GM12864 (cell line): ENCODE measurements around the gene CCT8.
A peak's percentile ranks its signal among the peaks of the same experiment; 100 is the strongest.

Source experiments
- DNase-seq: peaks from one replicate; pipeline ENCODE4 v3.0.0-alpha.2; 2011; ENCODE audit warnings: low read depth
- H3K4me3 ChIP-seq: 2 replicates; pipeline ENCODE4 v1.5.1; 2011; ENCODE audit warnings: mild to moderate bottlenecking, low read depth, low read length, control low read depth
- TF ChIP-seq, protein P1 (sequence below): IDR thresholded peaks from 2 replicates; pipeline ENCODE4 v1.5.1; 2011; ENCODE audit warnings: low read depth, mild to moderate bottlenecking, moderate library complexity, low read length, control low read depth, inconsistent platforms; ENCODE audit errors: missing control alignments

CCT8 gene, protein sequence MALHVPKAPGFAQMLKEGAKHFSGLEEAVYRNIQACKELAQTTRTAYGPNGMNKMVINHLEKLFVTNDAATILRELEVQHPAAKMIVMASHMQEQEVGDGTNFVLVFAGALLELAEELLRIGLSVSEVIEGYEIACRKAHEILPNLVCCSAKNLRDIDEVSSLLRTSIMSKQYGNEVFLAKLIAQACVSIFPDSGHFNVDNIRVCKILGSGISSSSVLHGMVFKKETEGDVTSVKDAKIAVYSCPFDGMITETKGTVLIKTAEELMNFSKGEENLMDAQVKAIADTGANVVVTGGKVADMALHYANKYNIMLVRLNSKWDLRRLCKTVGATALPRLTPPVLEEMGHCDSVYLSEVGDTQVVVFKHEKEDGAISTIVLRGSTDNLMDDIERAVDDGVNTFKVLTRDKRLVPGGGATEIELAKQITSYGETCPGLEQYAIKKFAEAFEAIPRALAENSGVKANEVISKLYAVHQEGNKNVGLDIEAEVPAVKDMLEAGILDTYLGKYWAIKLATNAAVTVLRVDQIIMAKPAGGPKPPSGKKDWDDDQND

DNA sequence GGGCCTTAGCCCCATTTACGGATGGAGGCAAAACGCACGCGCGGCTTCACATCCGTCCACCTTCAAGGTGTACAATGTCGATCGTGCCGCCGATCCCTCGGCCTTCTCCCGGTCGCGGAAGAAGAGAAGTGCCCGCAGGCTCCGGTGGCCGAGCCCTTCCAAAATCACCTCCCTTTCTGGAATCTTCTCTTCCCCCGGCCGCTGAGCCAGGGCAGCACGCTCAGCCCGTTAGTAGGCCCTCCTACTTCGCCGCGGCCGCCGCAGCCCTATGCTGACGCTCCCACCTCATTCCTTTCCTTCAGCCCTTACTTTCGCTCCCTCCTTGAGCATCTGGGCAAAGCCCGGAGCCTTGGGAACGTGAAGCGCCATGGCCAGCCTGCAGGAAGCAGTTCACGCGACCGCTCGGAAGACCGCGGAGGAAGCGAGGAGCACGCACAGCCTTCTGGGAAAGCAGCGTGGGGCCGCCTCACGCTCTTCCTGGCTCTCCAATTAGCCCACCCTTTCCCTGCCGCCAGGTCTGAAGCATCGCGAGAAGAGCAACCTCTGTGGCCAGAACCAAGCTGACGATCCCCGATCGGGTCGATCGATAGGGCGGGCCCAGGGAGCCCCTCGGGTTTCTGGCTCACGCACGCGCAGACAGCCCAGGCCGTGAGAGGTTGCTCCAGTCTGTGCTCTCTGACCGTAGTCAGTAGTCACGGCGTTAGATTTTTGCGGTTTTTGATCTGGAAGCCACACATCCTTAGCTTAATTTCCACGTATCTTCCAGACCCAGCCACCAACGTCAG is at the start of gene CCT8:
CCT8 (minus strand) TSS at position 427 of the 785 bp plus-strand sequence; CDS start at position 369, 58 bp downstream.
- DNase-seq: peak; percentile 99
- H3K4me3 ChIP-seq: peak within 1 kb of the TSS; percentile 94
- TF ChIP-seq, protein P1, sequence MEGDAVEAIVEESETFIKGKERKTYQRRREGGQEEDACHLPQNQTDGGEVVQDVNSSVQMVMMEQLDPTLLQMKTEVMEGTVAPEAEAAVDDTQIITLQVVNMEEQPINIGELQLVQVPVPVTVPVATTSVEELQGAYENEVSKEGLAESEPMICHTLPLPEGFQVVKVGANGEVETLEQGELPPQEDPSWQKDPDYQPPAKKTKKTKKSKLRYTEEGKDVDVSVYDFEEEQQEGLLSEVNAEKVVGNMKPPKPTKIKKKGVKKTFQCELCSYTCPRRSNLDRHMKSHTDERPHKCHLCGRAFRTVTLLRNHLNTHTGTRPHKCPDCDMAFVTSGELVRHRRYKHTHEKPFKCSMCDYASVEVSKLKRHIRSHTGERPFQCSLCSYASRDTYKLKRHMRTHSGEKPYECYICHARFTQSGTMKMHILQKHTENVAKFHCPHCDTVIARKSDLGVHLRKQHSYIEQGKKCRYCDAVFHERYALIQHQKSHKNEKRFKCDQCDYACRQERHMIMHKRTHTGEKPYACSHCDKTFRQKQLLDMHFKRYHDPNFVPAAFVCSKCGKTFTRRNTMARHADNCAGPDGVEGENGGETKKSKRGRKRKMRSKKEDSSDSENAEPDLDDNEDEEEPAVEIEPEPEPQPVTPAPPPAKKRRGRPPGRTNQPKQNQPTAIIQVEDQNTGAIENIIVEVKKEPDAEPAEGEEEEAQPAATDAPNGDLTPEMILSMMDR: no peak

GRCh38 chr21:29121759-29122158 is 48.3 kb upstream of the CCT8 start:
- TF ChIP-seq, protein P1: no peak
- peak overlapping the region; percentile 57 for H3K4me3 ChIP-seq
- peak; percentile 76 for DNase-seq

DNA sequence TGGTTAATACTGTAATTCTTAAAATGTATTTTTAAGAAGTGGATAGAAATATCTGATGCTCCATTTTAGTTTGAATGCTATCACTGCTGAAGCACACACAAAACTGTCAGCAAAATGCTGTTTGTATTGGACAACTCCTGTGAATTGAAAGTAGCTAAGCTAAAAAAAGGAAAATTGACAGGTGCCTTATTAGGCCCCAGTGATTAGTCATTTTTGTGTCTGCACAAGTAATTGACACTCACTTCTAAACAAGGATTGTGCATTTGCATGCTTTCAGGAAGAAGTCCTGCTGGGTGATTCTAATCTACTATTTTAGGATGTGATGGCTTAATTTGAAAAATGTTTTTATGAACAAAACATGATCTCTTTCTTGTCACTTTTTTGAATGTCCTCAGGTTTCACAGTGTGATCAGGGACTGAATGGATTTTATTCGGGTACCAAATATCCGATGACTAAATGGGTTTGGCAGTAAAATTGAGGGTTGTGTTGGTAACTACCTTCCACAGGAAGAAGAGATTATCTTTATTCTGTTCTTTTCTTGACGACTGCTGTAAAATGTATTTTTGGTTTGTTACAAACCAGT is 44.0 kb upstream of the CCT8 start:
- peak; percentile 43 for DNase-seq
- TF ChIP-seq, protein P1: no peak
- no peak overlapping the region for H3K4me3 ChIP-seq

GRCh38 chr21:29115899-29116298 is 42.5 kb upstream of the CCT8 start:
- no peak overlapping the region for H3K4me3 ChIP-seq
- TF ChIP-seq, protein P1: no peak
- no peak for DNase-seq

GRCh38 chr21:29114765-29115500 is 41.5 kb upstream of the CCT8 start:
- TF ChIP-seq, protein P1: no peak
- no peak for DNase-seq
- no peak overlapping the region for H3K4me3 ChIP-seq

- H3K4me3 ChIP-seq: no peak overlapping the region
- TF ChIP-seq, protein P1: no peak
- no peak for DNase-seq
Observed at GRCh38 chr21:29105218-29105617, 31.8 kb upstream of the CCT8 start.
